Endometrium (tissue), 2 donors: ENCODE results near the gene SIRPB1.
"Not testable (repeated sequence)": the region's sequence is repeated elsewhere in the genome, so short reads cannot be mapped to it uniquely, and the experiment has no call there.

Experiments used
- FAIRE-seq: peaks from 2 replicates; lab custom pipeline; 2012; peaks lifted over from hg19 to GRCh38; lab: Jason Lieb, UNC
- donor health status: control.
- donor health status: control.

Gene SIRPB1

DNA sequence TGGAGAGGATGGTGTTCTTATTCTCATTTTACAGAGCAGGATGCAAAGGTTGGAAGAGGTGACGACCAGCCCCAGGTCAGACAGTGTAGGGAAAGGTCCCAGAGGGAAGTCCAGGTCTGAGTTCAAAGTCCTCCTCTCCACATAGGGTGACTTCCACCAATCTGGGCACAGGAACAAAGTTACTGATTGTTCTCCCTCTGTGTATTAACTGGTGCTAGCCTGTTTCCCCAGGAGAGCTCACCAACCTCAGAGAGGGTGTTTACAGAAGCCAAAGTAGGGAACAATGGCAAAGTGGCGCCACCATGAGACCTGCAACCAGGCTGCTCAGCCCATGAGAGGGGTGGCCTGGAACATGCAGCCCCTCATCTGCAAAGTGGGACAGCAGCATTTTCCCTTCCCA, 16.8 kb upstream of the SIRPB1 start:
- no peak for FAIRE-seq

DNA sequence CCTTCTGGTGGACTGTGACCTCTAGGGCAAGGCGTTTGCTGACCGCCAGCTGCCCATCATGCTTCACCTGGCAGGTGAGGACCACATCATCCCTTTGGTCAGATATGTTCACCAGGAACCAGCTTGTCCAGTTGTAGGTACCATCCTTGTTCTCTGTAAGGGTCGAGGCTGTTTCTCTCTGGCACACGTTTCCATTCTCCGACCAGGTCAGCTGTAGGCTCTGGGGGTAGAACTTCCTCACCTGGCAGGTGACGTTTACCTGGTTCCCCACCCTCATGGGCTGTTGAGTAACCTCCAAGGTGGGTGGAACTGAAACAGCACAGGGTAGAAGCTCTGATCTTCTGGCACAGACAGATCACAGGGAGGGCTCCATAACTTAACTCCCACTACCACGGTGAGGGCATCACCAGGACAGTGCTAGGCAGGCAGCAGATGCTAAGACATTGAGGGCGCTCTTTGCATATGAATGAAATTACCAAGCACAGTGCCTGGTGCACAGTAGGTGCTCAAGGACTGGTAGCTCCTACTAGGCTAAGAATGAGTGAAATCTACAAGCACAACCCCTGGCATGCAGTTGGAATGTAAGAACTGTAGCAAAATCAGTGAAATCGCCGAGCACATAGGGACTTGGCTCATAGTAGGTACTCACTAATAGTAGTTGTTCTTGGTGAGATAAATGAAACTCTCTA, 15.6 kb upstream of the SIRPB1 start:
- FAIRE-seq = no peak

DNA sequence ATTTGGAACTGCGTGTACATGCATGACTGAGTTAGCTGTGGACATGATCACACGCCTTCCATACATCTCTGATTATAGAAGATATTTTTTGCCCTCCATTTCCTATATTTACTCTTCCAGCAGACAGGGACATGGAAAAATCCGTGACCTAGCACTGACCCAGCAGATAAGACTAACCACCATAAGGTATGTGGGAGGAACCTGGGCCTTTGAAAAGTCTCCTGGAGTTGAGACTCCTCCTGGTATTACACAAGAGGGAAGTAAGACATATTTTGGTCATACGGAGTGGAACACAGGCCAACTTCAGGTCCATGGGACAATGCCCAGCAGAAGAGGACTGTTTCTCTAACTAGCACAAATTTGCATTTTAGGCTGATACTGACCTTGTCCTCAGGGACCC, 13.7 kb upstream of the SIRPB1 start:
- no peak for FAIRE-seq

DNA sequence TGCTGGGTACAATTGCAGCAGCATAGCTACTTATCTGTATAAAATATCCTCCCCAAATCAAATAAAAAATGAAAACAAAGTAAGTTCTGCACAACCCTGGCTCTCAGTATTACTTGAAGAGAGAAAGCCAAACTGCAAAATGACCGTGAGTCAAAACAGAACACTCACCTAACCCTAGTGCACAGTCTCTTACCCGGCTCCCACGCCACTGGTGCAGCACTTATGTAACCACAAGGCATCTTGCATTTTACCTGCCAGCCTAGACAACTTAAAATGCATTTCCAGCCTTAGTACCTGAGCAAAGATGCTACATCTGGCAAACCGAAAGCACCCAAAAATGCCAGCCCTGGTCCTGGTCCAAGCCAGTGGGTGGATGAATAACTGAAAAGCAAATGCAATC, 12.4 kb upstream of the SIRPB1 start:
- FAIRE-seq = no peak

DNA sequence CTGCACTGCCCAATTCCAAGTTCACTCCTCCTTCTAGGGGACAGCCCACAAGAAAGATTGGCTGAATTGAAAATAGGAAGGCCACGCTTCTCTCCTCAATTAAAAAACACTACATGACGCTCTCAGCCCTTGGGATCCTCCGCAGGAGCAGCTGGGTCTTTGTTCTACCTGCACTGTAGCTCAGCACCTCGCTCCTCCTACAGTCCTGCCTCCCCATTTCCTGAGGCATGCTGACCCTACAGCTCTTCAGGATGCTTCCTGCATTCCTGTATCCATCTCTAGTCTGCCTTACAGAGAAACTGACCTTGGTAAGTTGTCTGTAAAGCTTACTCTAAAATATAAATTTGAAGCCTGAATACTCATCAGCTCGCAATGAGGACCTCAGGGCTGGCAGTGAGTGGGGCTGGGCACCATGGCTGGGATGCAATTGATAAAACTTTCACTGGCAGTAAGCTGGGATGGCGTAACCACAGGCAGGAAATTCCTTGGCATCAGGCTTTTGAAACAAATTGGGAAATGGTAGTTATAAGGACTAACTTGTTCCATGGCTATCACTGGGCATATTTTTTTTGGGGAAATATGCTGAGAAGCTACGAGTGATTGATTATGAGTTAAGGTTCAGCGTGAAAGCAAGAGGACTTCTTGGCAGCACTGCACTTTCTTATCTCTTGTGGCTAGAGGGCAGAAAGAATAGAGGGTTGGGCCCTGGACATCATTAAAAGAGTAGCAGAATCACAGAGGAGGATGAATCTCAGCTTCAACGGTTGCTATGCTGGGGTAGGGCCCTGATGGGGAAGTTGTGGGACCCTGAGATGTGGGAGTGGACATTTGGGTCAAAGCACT, 11.7 kb upstream of the SIRPB1 start:
- FAIRE-seq = no peak

DNA sequence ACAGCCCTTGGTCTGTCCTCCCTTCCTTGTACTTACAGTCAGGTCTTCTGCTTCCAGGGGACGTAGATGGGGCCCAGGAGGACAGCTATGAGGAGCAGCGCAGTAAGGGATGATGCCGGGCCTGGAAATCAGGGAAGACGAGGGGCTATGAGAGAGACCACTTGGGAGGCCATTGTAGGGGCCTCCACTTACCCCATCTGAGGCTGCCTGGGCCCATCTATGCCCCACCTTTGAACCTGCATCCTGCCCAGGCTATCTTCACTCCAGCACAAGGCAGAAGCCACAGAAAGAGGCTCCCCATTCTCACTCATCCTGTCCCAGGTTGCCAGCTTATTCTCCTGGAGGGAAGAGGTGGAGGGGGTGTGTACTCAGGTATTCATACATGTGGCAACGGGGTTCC, 10.4 kb upstream of the SIRPB1 start:
- FAIRE-seq = no peak

DNA sequence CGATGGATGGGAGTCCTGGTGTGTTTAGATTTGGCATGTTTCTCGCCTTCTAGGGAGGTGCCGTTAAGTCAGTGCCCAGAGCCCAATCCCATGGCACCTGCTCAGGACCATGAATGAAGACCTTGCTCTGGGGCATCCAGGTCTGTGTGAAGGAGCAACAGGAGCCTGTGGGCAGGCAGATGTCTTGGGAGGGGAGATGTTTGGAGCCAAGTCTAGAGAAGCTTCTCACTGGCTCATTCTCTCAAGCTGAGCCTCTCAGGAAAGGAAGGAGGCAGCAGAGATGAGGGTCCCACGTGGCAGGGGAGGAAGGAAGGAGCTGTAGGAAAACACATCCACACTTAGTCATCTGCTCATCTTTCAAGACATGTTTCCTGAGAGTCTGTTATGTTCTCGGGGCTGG, 9.5 kb upstream of the SIRPB1 start:
- FAIRE-seq = no peak

DNA sequence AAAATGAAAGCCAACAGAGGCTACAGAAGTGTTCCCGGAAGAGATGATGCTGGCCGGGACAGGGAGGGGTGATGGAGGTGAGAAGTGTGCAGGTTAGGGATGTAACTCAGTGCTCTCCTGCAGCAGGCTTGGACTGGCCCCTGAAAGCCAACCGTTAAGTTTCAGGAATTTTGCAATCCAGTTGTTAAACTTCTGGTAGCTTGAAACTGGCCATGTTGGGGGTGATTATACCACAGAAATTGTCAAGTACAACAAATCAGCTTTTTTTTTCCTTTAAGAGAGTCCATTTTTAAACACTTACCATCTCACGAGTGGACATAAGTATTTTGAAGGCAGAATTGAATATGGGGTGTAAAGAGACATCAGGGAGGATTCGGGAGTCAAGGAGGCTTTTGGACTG, 8.8 kb upstream of the SIRPB1 start:
- FAIRE-seq = no peak

DNA sequence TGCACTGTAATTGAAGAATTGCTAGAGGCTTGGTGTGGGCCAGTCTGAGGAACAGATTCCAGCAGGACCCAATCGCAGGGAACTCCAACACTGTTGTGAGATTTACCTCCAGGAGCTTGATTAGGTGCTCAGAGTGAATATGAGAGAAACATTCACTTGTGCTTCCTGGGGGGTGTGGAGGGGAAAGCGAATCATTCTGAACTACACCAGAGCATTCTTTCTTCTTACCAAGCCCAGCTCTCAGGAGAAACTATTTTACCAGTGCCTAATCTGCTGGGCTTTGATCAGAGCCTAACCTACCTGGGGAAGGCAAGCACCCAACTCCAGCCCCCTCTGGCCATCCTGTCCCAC, 7.4 kb upstream of the SIRPB1 start:
- FAIRE-seq = no peak

DNA sequence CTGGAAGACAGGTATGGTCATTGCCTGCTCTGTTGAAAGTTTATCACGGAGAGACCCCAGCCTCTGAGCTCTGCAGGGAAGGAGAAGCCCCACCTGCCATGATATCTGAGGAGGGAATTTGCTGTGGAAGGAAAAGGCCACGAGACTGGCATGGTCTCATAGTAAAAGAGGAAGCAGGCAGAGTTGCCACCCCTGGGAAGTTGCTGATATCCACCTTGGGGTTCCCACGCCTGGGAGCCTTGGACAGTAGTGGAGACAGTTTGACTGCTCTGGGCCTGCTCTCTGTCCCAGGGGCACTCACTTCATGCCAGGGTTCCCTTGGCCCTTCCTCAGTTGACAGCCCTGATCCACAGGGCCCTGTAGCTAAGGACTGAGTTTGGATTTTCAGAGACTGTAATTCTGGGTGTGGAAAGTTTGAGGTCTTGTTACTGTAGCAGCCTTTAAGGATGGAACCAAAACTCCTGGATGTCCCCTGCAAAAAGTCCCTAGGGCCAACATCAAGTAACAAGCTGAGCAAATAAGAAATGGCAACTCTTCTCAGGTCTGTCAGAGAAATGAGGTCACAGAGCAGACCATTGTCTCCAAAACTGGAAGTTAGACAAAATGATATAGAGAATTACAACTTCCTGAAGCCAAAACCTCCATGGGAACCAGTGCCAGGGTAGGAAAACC, 6.9 kb upstream of the SIRPB1 start:
- FAIRE-seq = no peak

DNA sequence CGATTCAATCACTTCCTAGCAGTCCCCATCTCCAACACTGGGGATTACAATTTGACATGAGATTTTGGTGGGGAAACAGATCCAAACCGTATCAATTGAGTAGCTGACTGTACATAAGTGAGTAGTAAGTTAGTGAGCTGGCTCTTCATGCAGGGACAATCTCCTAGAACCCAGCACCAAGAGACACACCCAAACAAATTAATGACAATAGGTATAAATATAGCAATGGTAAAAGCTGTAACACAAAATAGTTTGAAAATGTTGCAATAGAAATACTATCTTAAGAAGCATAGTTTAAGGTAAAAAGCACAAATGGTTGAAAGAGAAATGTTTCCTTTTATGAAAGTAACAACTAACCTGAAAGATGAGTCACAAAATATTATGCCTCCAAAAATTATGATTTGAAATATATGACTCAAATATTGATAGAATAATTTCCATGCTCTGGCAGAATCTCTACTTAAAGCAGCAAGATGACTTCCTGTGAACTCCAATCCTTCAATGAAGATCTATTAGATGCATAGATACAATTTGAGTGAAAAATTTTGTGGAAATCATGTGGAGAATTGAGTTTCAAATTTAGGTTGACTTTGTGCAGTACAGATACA, 5.4 kb upstream of the SIRPB1 start:
- FAIRE-seq = no peak

DNA sequence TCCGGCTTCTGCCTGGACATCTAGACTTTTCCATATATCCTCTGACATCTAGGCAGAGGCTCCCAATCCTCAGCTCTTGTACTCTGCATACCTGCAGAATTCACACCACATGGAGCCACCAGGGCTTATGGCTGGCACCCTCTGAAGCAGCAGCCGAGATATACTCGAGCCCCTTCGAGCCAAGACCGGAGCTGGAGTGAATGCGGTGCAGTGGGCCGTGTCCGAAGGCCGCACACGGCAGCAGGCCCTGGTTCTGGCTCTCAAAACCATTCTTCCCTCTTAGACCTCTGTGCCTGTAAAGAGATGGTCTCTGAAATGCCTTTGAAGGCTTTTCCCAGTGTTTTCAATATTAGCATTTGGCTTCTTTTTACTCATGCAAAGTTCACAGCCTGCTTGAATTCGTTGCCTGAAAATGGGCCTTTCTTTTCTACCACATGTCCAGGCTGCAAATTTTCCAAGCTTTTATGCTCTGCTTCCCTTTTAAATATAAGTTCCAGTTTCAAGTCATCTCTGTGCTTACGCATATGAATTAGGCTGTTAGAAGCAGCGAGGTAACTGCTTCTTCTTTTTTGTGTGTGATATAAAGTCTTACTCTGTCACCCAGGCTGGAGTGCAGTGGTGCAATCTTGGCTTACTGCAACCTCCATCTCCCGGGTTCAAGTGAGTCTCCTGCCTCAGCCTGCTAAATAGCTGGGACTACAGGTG, 3.8 kb upstream of the SIRPB1 start:
- FAIRE-seq = no peak

DNA sequence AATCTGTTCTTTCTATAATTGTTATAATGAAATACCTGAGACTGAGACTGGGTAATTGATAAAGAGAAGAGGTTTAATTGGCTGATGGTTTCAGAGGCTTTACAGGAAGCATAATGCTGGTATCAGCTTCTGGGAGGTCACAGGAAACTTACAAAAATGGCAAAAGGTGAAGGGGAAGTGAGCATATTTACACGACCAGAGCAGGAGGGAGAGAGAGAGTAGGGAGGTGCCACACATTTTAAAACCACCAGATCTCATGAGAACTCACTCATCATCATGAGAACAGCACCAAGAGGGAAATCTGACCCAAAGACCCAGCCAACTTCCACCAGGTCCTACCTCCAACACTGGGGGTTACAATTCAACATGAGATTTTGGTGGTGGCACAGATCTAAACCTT, 2.6 kb upstream of the SIRPB1 start:
- FAIRE-seq = no peak

DNA sequence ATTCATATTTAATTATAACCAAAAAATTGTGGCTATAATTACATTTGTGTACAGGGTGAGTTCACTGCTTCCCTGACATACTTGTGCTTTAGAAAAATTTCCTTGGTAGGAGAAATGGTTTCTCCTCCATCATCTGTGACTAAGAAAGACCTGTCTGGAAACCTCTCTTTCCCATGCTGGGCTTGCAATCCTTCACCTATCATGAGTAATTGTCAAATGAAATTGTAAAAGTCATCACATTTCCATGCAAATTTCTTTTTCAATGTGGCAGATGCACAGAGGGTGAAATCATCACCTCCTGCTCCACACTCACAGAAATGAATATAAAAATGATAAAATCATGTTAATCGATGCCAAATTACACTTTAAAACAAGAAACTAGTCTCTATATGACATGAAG, 1.5 kb upstream of the SIRPB1 start:
- no peak for FAIRE-seq

DNA sequence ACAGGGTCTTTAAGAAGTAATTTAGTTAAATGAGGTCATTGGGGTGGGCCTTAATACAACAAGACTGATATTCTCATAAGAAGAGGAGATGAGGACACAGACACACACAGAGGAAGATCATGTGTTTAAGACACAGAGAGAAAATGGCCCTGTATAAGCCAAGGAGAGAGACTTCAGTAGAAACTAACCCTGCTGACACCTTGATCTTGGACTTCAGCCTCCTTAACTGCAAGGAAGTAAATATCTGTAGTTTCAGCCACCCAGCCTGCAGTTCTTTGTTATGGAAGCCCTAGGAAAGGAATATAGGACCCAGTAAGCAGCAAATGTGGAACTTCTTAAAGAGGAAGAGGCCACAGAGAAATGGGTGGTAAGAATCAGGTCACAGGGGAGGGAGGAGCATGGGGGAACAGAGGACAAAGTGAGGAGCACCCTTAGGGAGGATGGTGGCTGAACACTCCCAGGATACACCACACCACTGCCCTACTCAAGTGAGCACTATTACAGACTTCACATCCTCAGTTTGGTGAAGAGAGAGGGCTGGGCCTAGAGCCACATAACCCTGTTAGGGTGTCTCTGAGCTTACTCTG, 762 bp downstream of the SIRPB1 start:
- no peak for FAIRE-seq

DNA sequence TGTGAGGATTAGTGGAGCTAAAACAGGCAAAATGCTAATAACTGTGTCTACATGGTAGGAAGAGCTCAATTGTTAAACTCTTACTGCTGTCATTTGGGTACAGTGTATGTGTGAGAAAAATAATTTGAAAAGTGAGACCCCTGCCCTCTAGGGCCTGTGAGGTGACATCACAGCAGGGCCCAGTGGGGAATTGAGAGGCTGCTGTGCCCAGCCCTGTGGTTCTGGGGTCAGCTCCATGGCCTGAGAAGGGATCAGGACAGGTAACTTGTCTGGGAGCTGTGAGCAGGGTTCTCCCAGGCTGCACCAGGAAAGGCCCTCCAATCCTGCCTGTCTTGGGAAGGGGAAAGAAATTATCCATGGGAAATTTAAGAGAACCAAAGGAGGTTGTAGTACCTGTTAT, 1.3 kb downstream of the SIRPB1 start:
- no peak for FAIRE-seq

DNA sequence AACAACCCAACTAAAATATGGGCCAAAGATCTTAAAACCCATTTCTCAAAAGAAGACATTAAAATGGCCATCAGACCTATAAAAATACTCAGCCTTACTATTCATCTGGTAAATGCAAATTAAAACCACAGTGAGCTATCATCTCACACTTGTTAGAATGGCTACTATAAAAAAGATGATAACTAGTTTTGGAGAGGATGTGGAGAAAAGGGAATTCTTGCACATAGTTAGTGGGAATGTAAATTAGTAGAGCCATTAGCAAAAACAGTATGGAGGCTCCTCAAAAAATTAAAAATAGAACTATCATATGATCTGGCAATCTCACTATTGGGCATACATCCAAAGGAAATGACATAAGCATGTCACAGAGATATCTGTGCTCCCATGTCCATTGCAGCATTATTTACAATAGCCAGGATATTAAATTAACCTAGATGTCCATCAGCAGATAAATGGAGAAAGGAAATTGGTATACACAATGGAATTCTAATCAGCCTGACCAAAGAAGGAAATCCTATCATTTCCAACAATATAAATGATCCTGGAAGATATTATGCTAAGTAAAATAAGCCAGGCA, 2.9 kb downstream of the SIRPB1 start:
- FAIRE-seq = no peak

DNA sequence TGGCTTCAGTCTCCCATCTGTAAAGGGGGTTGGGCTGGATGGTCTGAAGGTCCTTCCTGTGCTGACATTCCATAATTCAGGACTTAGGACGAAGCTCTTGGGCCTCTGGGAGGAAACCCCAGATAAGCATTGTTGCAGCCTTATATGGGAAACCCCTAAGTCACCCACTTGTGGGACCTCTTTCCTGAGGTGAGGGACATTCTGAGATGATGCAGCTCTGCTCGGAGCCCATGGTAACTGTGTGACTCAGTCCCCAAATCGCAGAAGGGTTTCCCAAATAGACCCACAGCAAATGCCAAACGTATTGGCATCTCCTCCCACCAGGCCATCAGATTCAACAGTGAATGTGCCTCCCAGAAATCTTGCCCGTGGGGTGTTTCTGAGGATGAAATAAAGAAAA, 9.4 kb downstream of the SIRPB1 start:
- not testable (repeated sequence) for FAIRE-seq

DNA sequence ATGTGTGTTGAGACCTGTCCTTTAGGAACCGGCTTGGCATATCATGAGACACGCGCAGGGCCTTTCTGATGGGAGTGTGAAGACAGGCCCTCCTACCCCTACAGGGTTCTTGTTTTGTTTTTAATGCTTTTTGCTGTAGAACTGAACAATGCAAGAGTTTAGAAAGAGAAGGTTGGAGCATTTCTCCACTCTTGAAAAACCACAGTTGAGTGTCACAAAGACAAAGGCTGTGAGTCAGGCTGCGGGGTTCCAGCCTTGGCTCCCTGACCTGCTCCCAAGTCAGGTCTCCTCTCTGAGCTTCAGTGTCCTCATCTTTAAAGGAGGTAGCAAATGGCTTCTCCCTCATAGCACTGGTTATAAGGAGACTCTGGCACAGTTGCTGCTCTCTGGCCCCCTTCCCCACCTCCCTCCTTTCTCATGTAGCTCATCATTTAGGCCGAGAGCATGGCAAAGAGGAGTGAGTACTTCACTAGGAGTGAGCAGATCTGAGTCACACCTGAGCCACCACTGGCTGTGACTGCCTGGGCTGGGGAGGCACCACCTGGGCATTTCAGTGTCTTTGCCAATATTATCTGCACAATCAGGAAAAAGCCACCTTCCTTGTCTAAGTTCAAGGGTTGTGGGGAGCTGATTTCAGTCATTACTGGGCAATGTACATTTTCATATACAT, 11.0 kb downstream of the SIRPB1 start:
- not testable (repeated sequence) for FAIRE-seq

DNA sequence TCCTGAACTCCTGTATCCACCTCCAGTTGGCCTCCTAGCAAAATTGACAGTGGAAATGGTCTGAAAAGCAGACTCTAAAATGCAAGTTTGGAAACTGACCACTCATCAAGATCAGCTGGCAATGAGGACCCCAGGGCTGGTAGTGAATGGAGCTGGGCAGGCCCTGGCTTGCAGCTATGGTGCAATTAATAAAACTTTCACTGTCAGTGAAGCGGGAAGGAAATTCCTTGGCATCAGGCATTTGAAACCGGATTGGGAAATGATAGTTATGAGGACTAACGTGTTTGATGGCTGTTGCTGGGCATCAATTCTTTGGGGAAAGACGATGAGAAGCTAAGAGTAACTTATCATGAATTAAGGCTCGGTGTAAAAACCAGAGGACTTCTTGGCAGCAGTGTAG, 19.1 kb downstream of the SIRPB1 start:
- FAIRE-seq = no peak

DNA sequence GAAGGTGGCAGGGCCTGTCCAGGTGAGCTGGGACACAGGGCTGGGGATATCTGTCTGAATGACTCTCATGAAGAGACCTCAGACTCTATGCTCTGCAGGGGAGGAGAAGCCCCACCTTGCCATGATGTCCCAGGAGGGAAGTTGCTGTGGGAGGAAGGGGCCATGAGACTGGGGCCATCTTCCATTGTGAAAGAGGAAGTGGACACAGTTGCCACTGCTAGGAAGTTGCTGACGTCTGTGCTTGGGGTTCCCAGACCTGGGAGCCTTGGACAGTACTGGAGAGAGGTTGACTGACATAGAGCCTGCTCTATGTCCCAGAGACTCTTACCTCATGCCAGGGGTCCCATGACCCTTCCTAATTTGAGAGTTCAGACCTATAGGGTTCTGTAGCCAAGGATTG, 24.5 kb downstream of the SIRPB1 start:
- FAIRE-seq = no peak
